ENCODE results near the gene ZBTB40. TPM values are rescaled to one million over a fixed set of nuclear protein-coding genes. Genes with fewer than 3 reads are reported as not detected.

ZBTB40 gene
- total and polyA plus RNA-seq, 9 of the 15 experiments (the other 6 are each of a cell fraction or from before 2014, with no cell fraction given) = 2.6 to 26.0 (median 18.8) TPM

DNA sequence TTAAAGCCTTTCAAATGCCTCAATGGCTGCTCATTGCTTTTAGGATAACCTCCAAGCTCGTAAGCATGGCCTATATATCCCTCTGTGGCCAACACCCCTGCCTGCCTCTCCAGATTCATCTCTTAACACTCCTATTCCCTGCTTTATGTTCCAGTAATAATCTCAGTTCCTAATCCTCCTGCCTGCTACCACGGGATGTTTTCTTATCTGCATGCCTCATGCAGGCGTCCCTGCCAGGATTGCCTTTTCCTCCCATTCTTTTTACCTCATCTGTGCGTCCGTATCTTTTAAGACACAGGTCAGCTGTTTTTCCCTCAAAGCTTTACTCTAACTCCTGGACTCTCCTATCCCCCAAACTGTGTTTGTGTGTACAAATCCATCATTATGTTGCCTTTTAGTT lies 36.1 kb downstream of the ZBTB40 start (continued):
- no peak for TF ChIP-seq ARID2 (IDR thresholded peaks at IDR 0.05)
- no peak for TF ChIP-seq ZNF3 (CRISPR knock-in tag; IDR thresholded peaks at IDR 0.05)
- TF ChIP-seq MTF1 (CRISPR knock-in tag; IDR thresholded peaks at IDR 0.05; ENCODE audit: borderline replicate concordance) = no peak
- TF ChIP-seq, protein P1, sequence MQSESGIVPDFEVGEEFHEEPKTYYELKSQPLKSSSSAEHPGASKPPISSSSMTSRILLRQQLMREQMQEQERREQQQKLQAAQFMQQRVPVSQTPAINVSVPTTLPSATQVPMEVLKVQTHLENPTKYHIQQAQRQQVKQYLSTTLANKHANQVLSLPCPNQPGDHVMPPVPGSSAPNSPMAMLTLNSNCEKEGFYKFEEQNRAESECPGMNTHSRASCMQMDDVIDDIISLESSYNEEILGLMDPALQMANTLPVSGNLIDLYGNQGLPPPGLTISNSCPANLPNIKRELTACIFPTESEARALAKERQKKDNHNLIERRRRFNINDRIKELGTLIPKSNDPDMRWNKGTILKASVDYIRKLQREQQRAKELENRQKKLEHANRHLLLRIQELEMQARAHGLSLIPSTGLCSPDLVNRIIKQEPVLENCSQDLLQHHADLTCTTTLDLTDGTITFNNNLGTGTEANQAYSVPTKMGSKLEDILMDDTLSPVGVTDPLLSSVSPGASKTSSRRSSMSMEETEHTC (IDR thresholded peaks at IDR 0.05) = 0 out of 2 replicates have a peak, but pooled peaks have one; percentile 16
- TF ChIP-seq PHF21A (IDR thresholded peaks at IDR 0.05; ENCODE audit: borderline replicate concordance, low read depth) = peak; percentile 79; the same call in 1 of the 2 replicates
- no peak for TF ChIP-seq CHD1 (IDR thresholded peaks at IDR 0.05; ENCODE audit: low read length)
- TF ChIP-seq, protein P2, sequence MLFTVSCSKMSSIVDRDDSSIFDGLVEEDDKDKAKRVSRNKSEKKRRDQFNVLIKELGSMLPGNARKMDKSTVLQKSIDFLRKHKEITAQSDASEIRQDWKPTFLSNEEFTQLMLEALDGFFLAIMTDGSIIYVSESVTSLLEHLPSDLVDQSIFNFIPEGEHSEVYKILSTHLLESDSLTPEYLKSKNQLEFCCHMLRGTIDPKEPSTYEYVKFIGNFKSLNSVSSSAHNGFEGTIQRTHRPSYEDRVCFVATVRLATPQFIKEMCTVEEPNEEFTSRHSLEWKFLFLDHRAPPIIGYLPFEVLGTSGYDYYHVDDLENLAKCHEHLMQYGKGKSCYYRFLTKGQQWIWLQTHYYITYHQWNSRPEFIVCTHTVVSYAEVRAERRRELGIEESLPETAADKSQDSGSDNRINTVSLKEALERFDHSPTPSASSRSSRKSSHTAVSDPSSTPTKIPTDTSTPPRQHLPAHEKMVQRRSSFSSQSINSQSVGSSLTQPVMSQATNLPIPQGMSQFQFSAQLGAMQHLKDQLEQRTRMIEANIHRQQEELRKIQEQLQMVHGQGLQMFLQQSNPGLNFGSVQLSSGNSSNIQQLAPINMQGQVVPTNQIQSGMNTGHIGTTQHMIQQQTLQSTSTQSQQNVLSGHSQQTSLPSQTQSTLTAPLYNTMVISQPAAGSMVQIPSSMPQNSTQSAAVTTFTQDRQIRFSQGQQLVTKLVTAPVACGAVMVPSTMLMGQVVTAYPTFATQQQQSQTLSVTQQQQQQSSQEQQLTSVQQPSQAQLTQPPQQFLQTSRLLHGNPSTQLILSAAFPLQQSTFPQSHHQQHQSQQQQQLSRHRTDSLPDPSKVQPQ (CRISPR knock-in tag; IDR thresholded peaks at IDR 0.05; ENCODE audit: borderline replicate concordance) = no peak
- peak; percentile 97 for TF ChIP-seq KDM1A (IDR thresholded peaks at IDR 0.05)
- TF ChIP-seq, protein P3, sequence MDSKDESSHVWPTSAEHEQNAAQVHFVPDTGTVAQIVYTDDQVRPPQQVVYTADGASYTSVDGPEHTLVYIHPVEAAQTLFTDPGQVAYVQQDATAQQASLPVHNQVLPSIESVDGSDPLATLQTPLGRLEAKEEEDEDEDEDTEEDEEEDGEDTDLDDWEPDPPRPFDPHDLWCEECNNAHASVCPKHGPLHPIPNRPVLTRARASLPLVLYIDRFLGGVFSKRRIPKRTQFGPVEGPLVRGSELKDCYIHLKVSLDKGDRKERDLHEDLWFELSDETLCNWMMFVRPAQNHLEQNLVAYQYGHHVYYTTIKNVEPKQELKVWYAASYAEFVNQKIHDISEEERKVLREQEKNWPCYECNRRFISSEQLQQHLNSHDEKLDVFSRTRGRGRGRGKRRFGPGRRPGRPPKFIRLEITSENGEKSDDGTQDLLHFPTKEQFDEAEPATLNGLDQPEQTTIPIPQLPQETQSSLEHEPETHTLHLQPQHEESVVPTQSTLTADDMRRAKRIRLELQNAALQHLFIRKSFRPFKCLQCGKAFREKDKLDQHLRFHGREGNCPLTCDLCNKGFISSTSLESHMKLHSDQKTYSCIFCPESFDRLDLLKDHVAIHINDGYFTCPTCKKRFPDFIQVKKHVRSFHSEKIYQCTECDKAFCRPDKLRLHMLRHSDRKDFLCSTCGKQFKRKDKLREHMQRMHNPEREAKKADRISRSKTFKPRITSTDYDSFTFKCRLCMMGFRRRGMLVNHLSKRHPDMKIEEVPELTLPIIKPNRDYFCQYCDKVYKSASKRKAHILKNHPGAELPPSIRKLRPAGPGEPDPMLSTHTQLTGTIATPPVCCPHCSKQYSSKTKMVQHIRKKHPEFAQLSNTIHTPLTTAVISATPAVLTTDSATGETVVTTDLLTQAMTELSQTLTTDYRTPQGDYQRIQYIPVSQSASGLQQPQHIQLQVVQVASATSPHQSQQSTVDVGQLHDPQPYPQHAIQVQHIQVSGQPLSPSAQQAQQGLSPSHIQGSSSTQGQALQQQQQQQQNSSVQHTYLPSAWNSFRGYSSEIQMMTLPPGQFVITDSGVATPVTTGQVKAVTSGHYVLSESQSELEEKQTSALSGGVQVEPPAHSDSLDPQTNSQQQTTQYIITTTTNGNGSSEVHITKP (IDR thresholded peaks at IDR 0.05; ENCODE audit: partially characterized antibody) = no peak
- TF ChIP-seq NR2C1 (IDR thresholded peaks at IDR 0.05) = 0 out of 2 replicates have a peak, but pooled peaks have one; percentile 15
- no peak for TF ChIP-seq NR2C1 (tag; IDR thresholded peaks at IDR 0.05)
- TF ChIP-seq SNIP1 (IDR thresholded peaks at IDR 0.05; ENCODE audit: low read depth) = no peak
- TF ChIP-seq MYBL2 (IDR thresholded peaks at IDR 0.05; ENCODE audit: low read depth) = no peak
- no peak for TF ChIP-seq MYBL2 (CRISPR knock-in tag; IDR thresholded peaks at IDR 0.05; ENCODE audit: borderline replicate concordance)
- peak; percentile 58 to 96; a peak in 3 of 4 replicates for TF ChIP-seq RCOR1 (IDR thresholded peaks at IDR 0.05; ENCODE audit: borderline replicate concordance in 1 of 2, low read depth in 2 of 2, low read length in 2 of 2)
- TF ChIP-seq PTTG1 (tag; IDR thresholded peaks at IDR 0.05; ENCODE audit: low read depth) = no peak
- TF ChIP-seq BRD9 (IDR thresholded peaks at IDR 0.05; ENCODE audit: low read depth, partially characterized antibody) = no peak
- peak; percentile 73; the same call in 1 of the 2 replicates for TF ChIP-seq BHLHE40 (IDR thresholded peaks at IDR 0.05; ENCODE audit: low read length)

All from K562 (cell line).